Activated T-helper 17 cell treated with anti-CD3 and anti-CD28 coated beads, Interleukin-2, amount 50 U/mL, for 72 hours (primary cell): ENCODE measurements around the gene SNX3. TPM values are rescaled to one million over a fixed set of nuclear protein-coding genes. Genes with fewer than 3 reads are reported as not detected.
"Not testable (repeated sequence)": the region's sequence is repeated elsewhere in the genome, so short reads cannot be mapped to it uniquely, and the experiment has no call there.

Source experiments
- ATAC-seq: fragments of 150-1000 bp; cut with Tn5 transposase; replicated peaks from 2 replicates; pipeline ENCODE4 v1.10.0; 2021; ENCODE audit warnings: mild to moderate bottlenecking, moderate library complexity
- H3K27ac Mint-ChIP-seq: one replicate; pipeline ENCODE4 v1.8.0; 2022; ENCODE audit warnings: mixed read lengths
- H3K27me3 Mint-ChIP-seq: one replicate; pipeline ENCODE4 v1.8.0; 2022; ENCODE audit warnings: mixed read lengths
- H3K36me3 Mint-ChIP-seq: one replicate; pipeline ENCODE4 v1.8.0; 2022; ENCODE audit warnings: low read depth, mild to moderate bottlenecking, mixed read lengths
- H3K4me1 Mint-ChIP-seq: one replicate; pipeline ENCODE4 v1.8.0; 2022; ENCODE audit warnings: mixed read lengths
- H3K4me3 Mint-ChIP-seq: one replicate; pipeline ENCODE4 v1.8.0; 2022; ENCODE audit warnings: mild to moderate bottlenecking, mixed read lengths
- H3K9me3 Mint-ChIP-seq: one replicate; pipeline ENCODE4 v1.8.0; 2022; ENCODE audit warnings: mixed read lengths
- total RNA-seq, 2 donors: library from RNA; stranded (reverse); gene quantifications; one replicate each; pipeline ENCODE4 v1.2.3, GENCODE V29; 2022

Gene SNX3
- 10 to 100 TPM; 60.1 to 84.6 TPM for total RNA-seq

- ATAC-seq: peak; percentile 93
- peak within 1 kb of the TSS; percentile 86 for H3K4me3 Mint-ChIP-seq
- H3K9me3 Mint-ChIP-seq: no peaks in the 10 kb centered on the region
- no peaks in the 10 kb centered on the region for H3K27me3 Mint-ChIP-seq
- peaks cover 7% of the 10 kb centered on the region for H3K4me1 Mint-ChIP-seq
- peaks cover 17% of the 10 kb centered on the region for H3K36me3 Mint-ChIP-seq
- H3K27ac Mint-ChIP-seq: peak within 1 kb of the TSS; percentile 92
These were observed at the start of gene SNX3 for GRCh38 chr6:108260809-108261569. Gene SNX3, minus strand, starts transcription at chr6:108261040. Its CDS starts 119 bp downstream, at chr6:108260921.

- no peaks in the 10 kb centered on the region for H3K27me3 Mint-ChIP-seq
- H3K36me3 Mint-ChIP-seq: no peaks in the 10 kb centered on the region
- H3K4me1 Mint-ChIP-seq: no peaks in the 10 kb centered on the region
- no peak for ATAC-seq
- no peak overlapping the region for H3K27ac Mint-ChIP-seq
- no peak overlapping the region for H3K4me3 Mint-ChIP-seq
- no peaks in the 10 kb centered on the region for H3K9me3 Mint-ChIP-seq
These were observed 49.0 kb upstream of the SNX3 start for GRCh38 chr6:108309844-108310243.

- H3K27ac Mint-ChIP-seq, H3K36me3 Mint-ChIP-seq: not testable (repeated sequence)
These were observed 47.8 kb upstream of the SNX3 start for GRCh38 chr6:108308641-108309040.

GRCh38 chr6:108304646-108305045 lies 43.8 kb upstream of the SNX3 start:
- Mint-ChIP-seq H3K9me3 (no peaks in the 10 kb centered on the region), H3K27me3 (no peaks in the 10 kb centered on the region), H3K27ac (no peak overlapping the region), H3K4me1 (no peaks in the 10 kb centered on the region), H3K36me3 (no peaks in the 10 kb centered on the region), H3K4me3 (no peak overlapping the region)
- ATAC-seq: no peak

More at GRCh38 chr6:108308641-108309040, 47.8 kb upstream of the SNX3 start:
- H3K9me3 Mint-ChIP-seq, H3K4me3 Mint-ChIP-seq, H3K27me3 Mint-ChIP-seq, ATAC-seq, H3K4me1 Mint-ChIP-seq: not testable (repeated sequence)

- Mint-ChIP-seq H3K36me3 (no peaks in the 10 kb centered on the region), H3K9me3 (no peaks in the 10 kb centered on the region), H3K4me1 (no peaks in the 10 kb centered on the region), H3K27ac (no peak overlapping the region), H3K4me3 (no peak overlapping the region), H3K27me3 (no peaks in the 10 kb centered on the region)
- no peak for ATAC-seq
These were observed 41.5 kb upstream of the SNX3 start for GRCh38 chr6:108302386-108302785.

DNA sequence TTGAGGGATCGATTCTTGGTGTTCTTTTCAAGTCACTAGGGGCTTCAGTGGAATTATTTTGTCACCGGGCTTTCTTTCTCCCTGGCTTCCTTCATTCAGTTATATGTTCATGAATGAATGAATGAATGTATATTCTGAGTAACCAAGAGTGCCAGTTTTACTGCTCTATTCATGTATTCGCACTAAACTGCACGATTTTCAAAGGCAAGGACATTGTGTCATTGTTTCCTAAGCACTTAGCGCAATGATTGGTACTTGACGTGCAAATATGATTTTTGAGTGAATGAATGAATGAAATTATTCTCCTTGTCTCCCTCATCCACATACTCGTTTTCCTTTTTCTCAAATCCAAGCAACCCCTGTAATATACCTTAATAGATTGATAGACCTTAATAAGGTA lies 34.8 kb upstream of the SNX3 start:
- ATAC-seq: no peak
- Mint-ChIP-seq H3K9me3 (no peaks in the 10 kb centered on the region), H3K4me3 (peak overlapping the region; percentile 90), H3K4me1 (no peaks in the 10 kb centered on the region), H3K27ac (peak overlapping the region; percentile 97), H3K27me3 (no peaks in the 10 kb centered on the region), H3K36me3 (peaks cover 6% of the 10 kb centered on the region)

- Mint-ChIP-seq H3K9me3 (no peaks in the 10 kb centered on the region), H3K4me1 (no peaks in the 10 kb centered on the region), H3K27me3 (no peaks in the 10 kb centered on the region), H3K27ac (peak within 1 kb of the TSS; percentile 97), H3K4me3 (peak within 1 kb of the TSS; percentile 90), H3K36me3 (peaks cover 6% of the 10 kb centered on the region)
- peak; percentile 95 for ATAC-seq
These were observed 34.1 kb upstream of the SNX3 start, which contains the start of gene AFG1L for GRCh38 chr6:108294727-108295625. Gene AFG1L, plus strand, starts transcription at chr6:108295054. Its CDS starts 26 bp downstream, at chr6:108295080.

DNA sequence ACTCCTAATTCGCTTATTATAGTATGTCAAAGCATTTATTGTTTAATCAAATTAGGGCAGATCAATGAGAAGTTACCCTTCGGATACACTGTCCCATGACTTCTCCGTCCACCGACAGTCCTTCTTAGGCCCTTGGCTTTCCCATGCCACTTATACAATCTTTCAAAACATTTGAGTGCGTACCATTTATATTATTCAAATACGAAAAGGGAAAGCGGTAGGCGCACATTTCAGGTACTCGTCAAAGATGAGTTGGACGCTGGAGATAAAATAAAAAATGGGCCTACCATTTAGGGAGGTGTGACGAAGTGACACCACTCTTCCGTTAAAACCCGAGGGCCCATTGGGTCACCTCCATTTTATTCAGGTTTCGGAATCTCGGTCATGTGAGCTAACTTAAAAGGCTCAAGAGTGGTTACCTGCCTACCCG lies 33.5 kb upstream of the SNX3 start:
- H3K27me3 Mint-ChIP-seq: no peaks in the 10 kb centered on the region
- H3K4me3 Mint-ChIP-seq: peak overlapping the region; percentile 90
- H3K4me1 Mint-ChIP-seq: no peaks in the 10 kb centered on the region

GRCh38 chr6:108293527-108294296 lies 32.9 kb upstream of the SNX3 start:
- Mint-ChIP-seq H3K4me3 (peak overlapping the region; percentile 90), H3K9me3 (no peaks in the 10 kb centered on the region), H3K36me3 (peaks cover 6% of the 10 kb centered on the region), H3K27me3 (no peaks in the 10 kb centered on the region), H3K4me1 (no peaks in the 10 kb centered on the region), H3K27ac (peak overlapping the region; percentile 97)
- ATAC-seq: no peak

More for the DNA sequence above, 33.5 kb upstream of the SNX3 start:
- H3K36me3 Mint-ChIP-seq: peaks cover 6% of the 10 kb centered on the region
- H3K27ac Mint-ChIP-seq: peak overlapping the region; percentile 97
- H3K9me3 Mint-ChIP-seq: no peaks in the 10 kb centered on the region
- peak; percentile 45 for ATAC-seq

DNA sequence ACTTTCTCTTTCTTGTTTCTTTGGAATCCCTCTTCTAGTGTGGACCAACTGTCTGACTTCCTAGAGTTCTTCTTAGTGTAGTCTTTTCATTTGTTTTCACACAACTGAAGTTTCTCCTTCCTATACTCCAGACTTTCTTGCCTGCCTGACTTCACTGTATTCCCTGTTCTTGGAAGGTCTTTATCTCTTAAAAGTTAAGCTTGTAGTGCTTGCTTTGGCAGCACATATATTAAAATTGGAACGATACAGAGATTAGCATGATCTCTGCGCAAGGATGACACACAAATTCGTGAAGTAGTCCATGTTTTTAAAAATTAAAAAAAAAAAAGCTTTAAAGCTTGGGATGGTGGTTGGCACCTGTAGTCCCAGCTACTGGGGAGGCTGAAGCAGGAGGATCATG lies 31.7 kb upstream of the SNX3 start:
- H3K4me3 Mint-ChIP-seq: peak overlapping the region; percentile 32
- not testable (repeated sequence) for H3K9me3 Mint-ChIP-seq, H3K36me3 Mint-ChIP-seq, H3K27me3 Mint-ChIP-seq, H3K4me1 Mint-ChIP-seq, ATAC-seq, H3K27ac Mint-ChIP-seq

DNA sequence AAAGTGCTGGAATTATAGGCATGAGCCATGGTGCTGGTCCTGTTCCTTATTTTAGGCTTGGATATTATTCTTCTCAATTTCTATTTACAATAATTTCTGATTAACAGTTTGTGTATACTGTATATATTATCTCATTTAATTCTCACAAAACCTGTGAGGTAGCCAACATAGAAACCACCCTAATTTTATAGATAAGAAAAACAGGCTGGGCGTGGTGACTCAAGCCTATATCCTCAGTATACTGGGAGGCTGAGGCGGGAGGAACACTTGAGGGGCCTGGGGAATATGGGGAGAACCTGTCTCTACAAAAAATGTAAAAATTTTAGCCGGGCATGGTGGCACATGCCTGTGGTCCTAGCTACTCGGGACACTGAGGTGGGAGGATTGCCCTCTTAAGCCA lies 30.3 kb upstream of the SNX3 start:
- no peaks in the 10 kb centered on the region for H3K9me3 Mint-ChIP-seq

DNA sequence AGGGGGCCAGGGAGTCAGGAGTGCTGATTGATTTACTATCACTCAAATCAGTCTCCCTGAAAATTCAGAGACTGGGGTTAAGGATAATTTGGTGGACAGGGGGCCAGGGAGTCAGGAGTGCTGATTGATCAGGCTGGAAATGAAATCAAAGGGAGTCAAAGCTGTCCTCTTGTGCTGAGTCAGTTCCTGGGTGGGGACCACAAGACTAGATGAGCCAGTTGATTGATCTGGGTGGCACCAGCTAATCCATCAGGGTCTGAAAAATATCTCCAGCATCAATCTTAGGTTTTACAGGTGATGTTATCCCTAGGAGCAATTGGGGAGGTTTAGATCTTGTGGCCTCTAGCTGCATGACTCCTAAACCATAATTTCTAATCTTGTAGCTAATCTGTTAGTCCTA lies 27.9 kb upstream of the SNX3 start:
- Mint-ChIP-seq H3K36me3 (no peaks in the 10 kb centered on the region), H3K27ac (no peak overlapping the region), H3K27me3 (no peaks in the 10 kb centered on the region), H3K4me1 (no peaks in the 10 kb centered on the region), H3K4me3 (no peak overlapping the region), H3K9me3 (no peaks in the 10 kb centered on the region)
- no peak for ATAC-seq

More for the DNA sequence above, 30.3 kb upstream of the SNX3 start:
- no peak overlapping the region for H3K27ac Mint-ChIP-seq
- ATAC-seq: no peak
- H3K36me3 Mint-ChIP-seq: peaks cover 6% of the 10 kb centered on the region
- no peak overlapping the region for H3K4me3 Mint-ChIP-seq
- no peaks in the 10 kb centered on the region for H3K27me3 Mint-ChIP-seq
- no peaks in the 10 kb centered on the region for H3K4me1 Mint-ChIP-seq

DNA sequence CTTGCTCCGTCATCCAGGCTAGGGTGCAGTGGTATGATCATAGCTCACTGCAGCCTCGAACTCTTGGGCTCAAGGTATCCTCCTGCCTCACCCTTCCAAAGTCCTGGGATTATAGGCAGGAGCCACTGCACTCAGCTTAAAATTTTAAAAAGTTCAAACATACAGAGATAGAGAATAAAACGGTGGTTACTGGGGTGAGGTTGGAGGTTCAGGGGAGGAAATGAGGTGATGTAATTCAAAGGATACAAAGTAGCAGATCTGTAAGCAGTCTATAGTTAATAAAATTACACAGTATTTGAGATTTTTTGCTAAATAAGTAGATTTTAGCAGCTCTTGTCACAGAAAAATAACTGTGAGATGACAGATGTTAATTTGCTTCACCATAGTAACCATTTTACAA lies 26.5 kb upstream of the SNX3 start:
- no peaks in the 10 kb centered on the region for H3K9me3 Mint-ChIP-seq
- H3K36me3 Mint-ChIP-seq: no peaks in the 10 kb centered on the region
- H3K4me3 Mint-ChIP-seq: no peak overlapping the region
- H3K4me1 Mint-ChIP-seq: no peaks in the 10 kb centered on the region
- no peaks in the 10 kb centered on the region for H3K27me3 Mint-ChIP-seq
- H3K27ac Mint-ChIP-seq: no peak overlapping the region
- ATAC-seq: no peak

GRCh38 chr6:108286366-108286765 lies 25.5 kb upstream of the SNX3 start:
- Mint-ChIP-seq H3K36me3 (no peaks in the 10 kb centered on the region), H3K27me3 (no peaks in the 10 kb centered on the region), H3K9me3 (no peaks in the 10 kb centered on the region), H3K4me3 (no peak overlapping the region), H3K4me1 (no peaks in the 10 kb centered on the region), H3K27ac (no peak overlapping the region)
- peak; percentile 44 for ATAC-seq
